Skeletal muscle cell (primary cell): ENCODE measurements around the gene COL4A1.
A peak's percentile ranks its signal among the peaks of the same experiment; 100 is the strongest.

ENCODE experiments used
- DNase-seq: peaks from one replicate; pipeline ENCODE4 v3.0.0-alpha.2; 2010; ENCODE audit warnings: low read depth
- H3K4me3 ChIP-seq: 2 replicates; pipeline ENCODE4 v1.5.1; 2011; ENCODE audit warnings: low read depth, mild to moderate bottlenecking, control low read depth, low read length, moderate library complexity

The COL4A1 gene

DNA sequence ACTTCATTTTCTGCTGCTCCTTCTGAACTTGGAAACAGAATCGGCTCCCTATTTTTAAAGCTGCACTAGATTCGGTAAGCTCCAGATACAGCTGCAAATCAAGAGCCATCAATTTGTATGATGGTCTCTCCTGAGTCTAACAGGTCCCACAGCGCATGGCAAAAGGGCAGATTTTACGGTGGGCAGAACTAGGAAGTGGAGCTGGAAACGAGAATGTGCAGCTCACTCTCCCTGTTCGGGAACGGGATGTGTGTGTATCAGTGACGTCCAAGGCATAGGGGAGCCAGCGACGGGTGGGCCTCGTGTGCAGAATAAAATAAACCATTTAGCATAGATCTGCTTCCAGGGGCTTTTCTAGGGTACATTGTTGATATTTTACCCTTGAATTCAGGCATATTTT lies 74.2 kb downstream of the COL4A1 start:
- peak overlapping the region; percentile 24 for H3K4me3 ChIP-seq
- peak; percentile 85 for DNase-seq

DNA sequence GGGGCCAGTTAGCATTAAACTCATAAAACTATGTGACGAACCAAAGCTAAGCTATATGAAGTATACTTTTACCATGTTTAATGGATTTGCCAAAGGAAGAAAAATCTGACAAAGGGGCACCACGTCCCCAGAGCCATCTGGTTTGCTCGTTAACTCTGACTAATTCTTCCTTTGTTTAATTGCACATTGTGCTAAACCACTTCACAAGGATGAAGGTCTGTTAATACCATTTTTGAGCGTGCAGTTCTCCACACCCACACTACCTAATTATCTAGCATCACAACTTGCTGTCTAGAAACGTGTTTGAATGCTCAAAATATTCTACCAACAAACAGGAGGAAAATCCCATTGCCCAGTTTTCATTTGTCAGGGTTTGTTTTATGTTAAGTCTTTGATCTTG lies 74.8 kb downstream of the COL4A1 start:
- no peak overlapping the region for H3K4me3 ChIP-seq
- DNase-seq = no peak

DNA sequence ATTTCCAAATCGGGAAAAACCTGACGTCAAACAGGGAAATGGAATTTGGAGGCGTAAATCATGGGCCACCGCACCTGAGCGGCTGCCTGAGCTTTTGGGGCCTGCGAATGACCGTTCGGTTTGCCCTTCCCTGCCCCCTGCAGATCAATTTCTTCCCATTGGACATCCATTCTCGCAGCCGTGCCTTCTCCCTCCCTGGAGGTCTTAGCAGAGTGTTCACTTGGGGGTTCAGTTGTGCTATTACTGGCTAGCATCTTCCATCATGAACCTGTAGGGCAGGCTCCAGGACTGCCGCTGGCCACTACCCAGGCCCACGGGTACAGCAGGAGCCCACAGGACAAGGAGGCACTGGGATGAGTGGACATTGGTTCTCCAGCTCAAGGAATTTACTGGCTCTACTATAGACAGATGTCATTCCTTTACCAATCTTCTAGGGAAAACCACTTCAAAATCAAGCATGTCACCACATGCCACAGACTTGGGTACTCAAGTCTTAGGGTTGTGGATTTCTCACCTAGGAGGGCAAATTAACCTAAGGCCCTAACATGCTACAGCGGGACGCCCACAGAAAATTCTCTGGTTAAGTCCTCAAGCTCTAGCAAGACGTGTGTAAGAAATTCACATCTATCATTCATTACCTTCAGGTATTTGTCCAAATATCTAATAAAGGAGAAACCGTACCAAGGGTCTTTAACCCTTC lies 75.5 kb downstream of the COL4A1 start:
- no peak overlapping the region for H3K4me3 ChIP-seq
- no peak for DNase-seq

DNA sequence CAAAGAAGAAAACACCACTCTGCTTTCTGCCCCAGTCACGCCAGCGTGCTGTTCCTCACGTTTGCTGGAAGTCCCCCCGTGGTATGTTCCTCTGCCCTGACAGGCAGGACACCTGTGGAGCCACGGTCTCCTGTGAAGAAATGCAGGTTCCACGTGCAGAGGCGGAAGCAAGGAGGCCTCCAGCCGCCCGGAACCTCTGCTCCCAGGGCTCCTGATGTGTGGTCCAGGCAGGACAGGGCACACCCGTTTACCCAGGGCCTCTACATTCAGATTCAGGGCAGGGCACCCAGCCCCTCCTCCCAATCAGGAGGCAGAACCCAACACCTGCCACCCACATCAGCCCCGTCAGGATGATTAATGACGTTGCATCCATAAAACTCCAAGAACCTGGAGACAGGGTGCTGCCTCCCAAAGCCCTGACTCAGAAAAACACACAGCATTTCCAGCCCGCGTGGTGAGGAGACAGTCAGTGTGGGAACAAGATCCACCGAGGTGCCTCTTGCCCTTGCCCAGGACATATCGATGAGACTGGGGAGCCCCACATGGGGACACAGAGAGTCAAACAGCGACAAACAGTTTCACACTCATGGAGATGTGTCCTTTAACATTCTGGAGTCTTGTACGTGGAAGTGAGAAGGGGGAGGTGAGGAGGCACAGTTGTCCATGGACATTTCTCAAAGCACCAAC lies 76.2 kb downstream of the COL4A1 start:
- DNase-seq = no peak
- no peak overlapping the region for H3K4me3 ChIP-seq

DNA sequence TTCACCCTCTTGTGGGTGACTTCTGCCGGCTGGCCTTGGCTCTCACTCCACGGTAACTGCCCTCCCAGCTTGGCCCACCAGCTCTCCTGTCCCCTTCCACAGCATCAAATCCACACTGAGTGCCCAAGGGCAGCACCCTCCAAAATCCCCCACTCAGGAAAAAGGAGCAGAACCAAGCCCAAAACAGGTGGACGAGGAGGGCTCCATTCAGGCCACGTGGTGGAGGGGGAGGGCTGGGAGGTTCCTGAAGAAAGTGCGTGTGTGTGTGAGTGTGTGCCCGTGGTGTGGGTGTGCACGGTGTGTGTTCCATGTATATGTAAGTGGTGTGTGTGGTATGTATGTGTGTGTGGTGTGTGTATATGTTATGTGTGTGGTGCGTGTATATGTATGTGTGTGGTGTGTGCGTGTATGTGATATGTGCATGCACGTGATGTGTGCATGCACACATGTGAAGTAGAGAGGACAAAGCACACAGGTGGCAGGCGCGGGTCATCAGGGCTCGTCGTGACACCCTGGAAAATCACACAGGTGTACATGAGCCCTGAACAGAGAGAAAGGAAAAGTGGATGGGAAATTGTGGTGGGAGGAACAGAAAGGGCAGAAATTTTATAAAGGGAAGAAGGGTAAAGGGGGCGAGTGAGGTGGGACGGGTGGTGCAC lies 76.9 kb downstream of the COL4A1 start:
- no peak for DNase-seq
- no peak overlapping the region for H3K4me3 ChIP-seq

DNA sequence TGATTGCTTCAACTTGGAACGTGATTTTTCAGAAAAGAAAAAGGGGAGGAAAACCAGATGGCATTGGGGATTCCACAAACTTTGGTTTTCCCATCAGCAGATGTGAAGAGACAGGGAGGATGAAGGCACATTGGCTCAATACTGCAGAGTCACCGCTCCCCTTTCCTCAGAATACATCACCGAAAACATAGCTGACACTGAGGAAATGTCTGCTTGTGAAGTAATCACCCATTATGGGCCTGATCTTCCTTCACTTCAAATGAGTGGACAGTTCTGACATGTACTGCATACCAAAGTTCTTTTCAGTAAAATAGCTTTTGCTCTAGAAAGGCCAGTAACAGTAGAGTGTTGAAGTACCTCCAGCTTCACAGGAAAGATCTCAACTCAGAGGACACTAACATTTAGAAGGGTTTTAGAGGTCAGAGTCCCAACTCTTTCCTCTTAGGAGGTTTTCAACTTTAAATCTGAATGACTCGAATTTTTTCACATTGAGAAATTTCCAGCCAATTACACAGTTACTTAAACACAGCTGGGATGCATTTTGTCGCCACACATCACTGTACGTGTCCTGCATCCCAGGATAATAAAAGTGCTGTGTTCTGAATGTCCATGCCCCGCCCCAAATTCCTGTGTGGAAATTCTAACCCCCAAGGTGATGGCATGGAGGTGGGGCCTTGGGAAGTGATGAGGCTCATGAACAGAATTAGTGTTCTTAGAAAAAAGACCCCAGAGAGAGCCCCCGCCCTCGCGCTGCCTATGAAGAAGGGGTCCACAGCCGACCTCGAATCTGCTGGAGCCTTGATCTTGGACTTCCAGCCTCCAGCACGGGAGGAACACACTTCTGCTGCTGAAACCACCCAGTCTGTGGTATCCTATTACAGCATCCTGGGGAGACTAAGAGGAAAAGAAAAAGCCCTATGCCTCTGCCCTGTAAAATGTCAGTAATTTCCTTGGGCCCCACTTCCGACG lies 77.7 kb downstream of the COL4A1 start:
- DNase-seq = no peak
- no peak overlapping the region for H3K4me3 ChIP-seq

GRCh38 chr13:110227864-110228643 lies 78.9 kb downstream of the COL4A1 start:
- no peak overlapping the region for H3K4me3 ChIP-seq
- DNase-seq = no peak

DNA sequence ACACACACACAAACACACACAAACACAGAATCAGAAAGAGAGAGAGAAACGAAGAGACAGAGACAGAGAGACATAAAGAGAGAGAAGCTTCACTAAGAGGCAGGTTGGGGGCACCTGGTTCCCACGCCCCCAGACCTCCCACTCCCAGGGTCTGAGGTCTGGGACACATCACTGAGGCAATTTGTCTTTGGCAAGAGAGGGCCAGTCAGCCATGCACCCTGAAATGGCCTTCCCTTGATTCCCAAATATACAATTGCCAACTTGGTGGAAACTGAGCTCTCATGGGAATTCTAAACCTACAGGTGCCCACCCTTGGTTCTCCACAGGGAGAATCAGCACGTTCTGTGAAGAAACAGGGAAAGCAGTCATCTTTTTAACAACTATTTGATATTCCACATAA lies 79.5 kb downstream of the COL4A1 start:
- H3K4me3 ChIP-seq = no peak overlapping the region
- no peak for DNase-seq

- no peak for DNase-seq
These were observed 81.1 kb downstream of the COL4A1 start for GRCh38 chr13:110225609-110226574.

GRCh38 chr13:110225003-110225402 lies 82.0 kb downstream of the COL4A1 start:
- no peak overlapping the region for H3K4me3 ChIP-seq

More at GRCh38 chr13:110225609-110226574, 81.1 kb downstream of the COL4A1 start:
- H3K4me3 ChIP-seq = no peak overlapping the region

GRCh38 chr13:110224519-110224918 lies 82.4 kb downstream of the COL4A1 start:
- H3K4me3 ChIP-seq = no peak overlapping the region
- no peak for DNase-seq

More at GRCh38 chr13:110225003-110225402, 82.0 kb downstream of the COL4A1 start:
- no peak for DNase-seq

- DNase-seq = no peak
- H3K4me3 ChIP-seq = no peak overlapping the region
These were observed 85.4 kb downstream of the COL4A1 start for GRCh38 chr13:110221406-110222117.

DNA sequence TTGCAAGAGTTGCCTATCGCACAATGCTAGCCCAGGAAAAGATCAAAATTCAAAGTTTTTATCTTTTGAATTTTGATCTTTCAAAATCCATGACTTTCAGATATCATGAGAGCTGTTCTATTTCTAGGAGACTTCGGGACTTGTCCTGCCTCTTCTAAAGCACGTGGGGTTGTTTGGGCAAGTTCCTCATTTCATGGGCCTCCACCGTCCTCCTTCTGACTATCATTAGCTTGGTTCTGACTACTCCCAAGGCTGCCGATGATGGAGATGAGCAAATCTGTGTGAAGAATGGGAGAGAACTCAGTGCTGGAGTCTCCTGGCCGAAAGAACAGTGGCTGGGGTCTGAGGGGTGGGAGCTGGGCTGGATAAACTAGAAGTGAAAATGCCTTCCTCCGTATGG lies 86.5 kb downstream of the COL4A1 start:
- no peak overlapping the region for H3K4me3 ChIP-seq
- DNase-seq = no peak

- no peak for DNase-seq
- no peak overlapping the region for H3K4me3 ChIP-seq
These were observed 88.3 kb downstream of the COL4A1 start for GRCh38 chr13:110218581-110219201.

DNA sequence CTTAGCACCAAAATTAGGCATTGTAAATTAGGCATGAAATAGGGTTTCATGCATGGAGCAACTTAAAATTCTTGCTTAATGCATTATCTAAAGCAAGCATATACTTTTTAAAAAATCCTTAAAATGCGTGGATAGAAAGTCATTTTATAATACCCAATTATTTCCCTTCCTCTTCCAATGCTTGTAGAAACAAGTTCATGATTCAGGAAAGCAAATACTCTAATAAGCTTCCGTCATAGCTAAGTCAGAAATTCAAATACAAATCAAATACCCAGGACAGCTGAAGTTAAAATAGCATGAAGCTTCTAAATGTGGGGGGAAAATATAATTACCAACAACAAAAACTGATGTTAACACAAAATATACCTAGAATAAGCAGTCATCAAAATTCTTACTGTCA lies 89.1 kb downstream of the COL4A1 start:
- DNase-seq = no peak
- H3K4me3 ChIP-seq = no peak overlapping the region

GRCh38 chr13:110217085-110217484 lies 89.9 kb downstream of the COL4A1 start:
- DNase-seq = no peak
- H3K4me3 ChIP-seq = no peak overlapping the region
